HUES64 (cell line): ENCODE measurements around the gene CLDN34. TPM values are rescaled to one million over a fixed set of nuclear protein-coding genes. Genes with fewer than 3 reads are reported as not detected.

Experiments
- H3K27ac ChIP-seq: 2 replicates; pipeline ENCODE4 v1.7.0; 2013; ENCODE audit warnings: low read depth, low read length, inconsistent platforms
- H3K27me3 ChIP-seq: 2 replicates; pipeline ENCODE4 v1.6.1; 2013; ENCODE audit warnings: mild to moderate bottlenecking, low read length; ENCODE audit not compliant: insufficient read depth
- H3K36me3 ChIP-seq: 2 replicates; pipeline ENCODE4 v1.6.1; 2013; ENCODE audit warnings: mild to moderate bottlenecking, low read length; ENCODE audit not compliant: insufficient read depth
- H3K4me1 ChIP-seq: 2 replicates; pipeline ENCODE4 v1.6.1; 2013; ENCODE audit warnings: mild to moderate bottlenecking, low read length, moderate library complexity; ENCODE audit not compliant: insufficient read depth
- H3K4me3 ChIP-seq: 2 replicates; pipeline ENCODE4 v1.5.1; 2013; ENCODE audit warnings: mild to moderate bottlenecking, low read length, moderate library complexity
- H3K9ac ChIP-seq: 2 replicates; pipeline ENCODE4 v1.6.1; 2013; ENCODE audit warnings: mild to moderate bottlenecking, low read depth, low read length
- H3K9me3 ChIP-seq: 2 replicates; pipeline ENCODE4 v1.6.1; 2013; ENCODE audit warnings: low read depth, low read length; ENCODE audit not compliant: insufficient read depth
- WGBS: fragments of 150-250, 120-280 bp; methylation state at CpG from one replicate; pipeline ENCODE4 v1.1.7; 2013; ENCODE audit warnings: missing lambda C conversion rate; 5-methylcytosine and 5-hydroxymethylcytosine counted together
- polyA plus RNA-seq, 2 experiments: library from polyadenylated mRNA; stranded (reverse); fragments of 50-300 nt; gene quantifications; one replicate each; pipeline ENCODE4 v1.2.3, GENCODE V29; 2013

The CLDN34 gene, protein sequence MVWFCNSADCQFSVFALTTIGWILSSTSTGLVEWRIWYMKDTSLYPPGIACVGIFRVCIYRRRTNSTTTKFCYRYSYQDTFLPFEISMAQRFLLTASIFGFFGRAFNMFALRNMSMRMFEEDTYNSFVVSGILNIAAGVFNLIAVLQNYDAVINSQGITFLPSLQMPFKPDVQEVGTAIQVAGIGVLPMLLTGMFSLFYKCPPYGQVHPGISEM
- not detected for polyA plus RNA-seq (2013, experiment 1 of 2)
- not detected for polyA plus RNA-seq (2013, experiment 2 of 2)

DNA sequence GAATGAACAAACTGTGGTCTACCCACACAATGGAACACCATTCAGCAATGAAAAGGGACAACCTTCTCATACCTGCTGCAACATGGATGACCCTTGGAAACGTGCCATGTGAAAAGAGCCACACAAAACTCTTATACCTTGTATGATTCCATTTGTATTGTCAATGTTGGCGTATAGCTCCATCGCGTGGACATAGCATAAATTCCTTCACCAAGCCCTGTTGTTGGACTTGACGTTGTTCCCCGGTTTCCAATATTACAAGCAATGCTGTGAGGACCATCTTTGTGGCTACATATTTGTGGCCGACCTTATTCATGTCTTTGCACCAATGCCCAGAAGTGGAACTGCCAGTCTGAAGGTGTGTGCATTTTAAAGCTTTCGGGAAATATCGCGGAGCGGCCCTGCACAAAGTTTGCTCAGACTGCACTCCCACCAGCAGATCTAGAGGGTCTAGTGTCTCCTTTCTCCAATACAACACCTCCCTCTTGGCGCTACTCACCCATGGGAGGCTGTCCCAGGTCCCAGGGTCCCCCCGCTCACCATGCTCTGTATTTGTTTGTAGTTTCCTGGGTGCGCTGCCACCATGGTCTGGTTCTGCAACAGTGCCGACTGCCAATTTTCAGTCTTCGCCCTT, at the start of gene CLDN34:
Gene CLDN34, plus strand, starts transcription at position 584 of the 634 bp plus-strand sequence. Its CDS starts 0 bp downstream, at position 584.
- no peak within 1 kb of the TSS for H3K27ac ChIP-seq
- no peaks in the 10 kb centered on the region for H3K4me1 ChIP-seq
- H3K4me3 ChIP-seq = no peak within 1 kb of the TSS
- no peak within 1 kb of the TSS for H3K9ac ChIP-seq
- no peaks in the 10 kb centered on the region for H3K27me3 ChIP-seq
- H3K9me3 ChIP-seq = no peaks in the 10 kb centered on the region
- no peaks in the 10 kb centered on the region for H3K36me3 ChIP-seq
- 96% methylated on average over 16 of the region's 16 CpGs for WGBS

DNA sequence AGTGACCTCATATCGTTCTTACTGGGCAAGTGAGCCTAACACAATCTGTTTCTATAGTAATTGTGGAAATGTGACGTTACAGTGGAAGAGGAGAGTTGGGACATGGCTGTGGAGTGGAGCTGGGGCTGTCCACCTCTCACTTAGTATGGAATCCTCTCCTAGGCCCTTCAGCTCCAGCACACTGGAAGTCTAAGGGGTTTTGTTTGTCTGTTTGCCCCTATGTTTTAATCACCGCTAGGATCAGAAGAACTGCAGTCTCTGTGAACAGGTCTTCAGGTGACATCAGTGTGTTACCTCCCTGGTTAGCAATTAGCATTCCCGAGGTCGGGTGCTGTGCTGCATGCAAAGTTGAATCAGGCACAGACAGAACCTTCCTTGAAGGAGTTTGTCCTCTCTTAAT, 49.3 kb upstream of the CLDN34 start:
- no peaks in the 10 kb centered on the region for H3K36me3 ChIP-seq
- no peak overlapping the region for H3K4me3 ChIP-seq
- no peak overlapping the region for H3K27ac ChIP-seq
- no peaks in the 10 kb centered on the region for H3K27me3 ChIP-seq
- H3K4me1 ChIP-seq = 0 out of 2 replicates have a peak, but pooled peaks cover 6% of the 10 kb centered on the region
- no peak overlapping the region for H3K9ac ChIP-seq
- 81% methylated on average over 5 of the region's 5 CpGs for WGBS
- no peaks in the 10 kb centered on the region for H3K9me3 ChIP-seq

DNA sequence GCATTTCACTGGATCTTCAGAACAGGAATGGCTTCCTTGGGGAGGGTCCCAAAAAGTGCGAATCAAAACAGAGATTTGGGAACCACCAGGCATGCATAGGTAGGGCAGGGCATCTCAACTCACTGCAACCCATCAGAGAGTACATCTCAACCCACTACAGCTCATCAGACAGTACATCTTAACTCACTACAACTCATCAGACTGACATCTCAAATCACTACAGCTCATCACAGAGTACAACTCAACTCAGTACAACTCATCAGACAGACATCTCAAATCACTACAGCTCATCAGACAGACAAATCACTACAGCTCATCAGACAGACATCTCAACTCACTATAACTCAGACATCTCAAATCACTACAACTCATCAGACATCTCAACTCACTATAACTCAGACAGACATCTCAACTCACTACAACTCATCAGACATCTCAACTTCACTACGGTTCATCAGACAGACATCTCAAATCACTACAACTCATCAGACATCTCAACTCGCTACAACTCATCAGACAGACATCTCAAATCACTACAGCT, 47.5 kb upstream of the CLDN34 start:
- whole genome bisulfite sequencing = 92% methylated on average over 3 of the region's 3 CpGs
- no peaks in the 10 kb centered on the region for H3K36me3 ChIP-seq

DNA sequence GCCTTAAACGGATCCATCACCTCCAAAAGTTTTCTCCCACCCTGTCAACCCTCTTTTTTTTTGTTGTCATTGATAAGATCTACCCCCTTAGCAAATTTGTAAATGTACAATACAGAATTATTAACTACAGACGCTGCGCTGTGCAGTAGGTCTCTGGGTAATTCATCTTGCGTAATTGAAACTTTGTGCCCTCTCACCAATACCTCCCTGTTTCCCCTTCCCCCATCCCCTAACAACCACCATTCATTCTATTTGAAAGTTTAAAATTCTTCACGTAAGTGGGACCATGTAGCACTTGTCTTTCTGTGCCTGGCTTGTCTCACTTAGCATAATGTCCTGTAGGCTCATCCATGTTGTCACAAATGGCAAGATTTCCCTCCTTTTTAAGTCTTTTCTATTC, 45.8 kb upstream of the CLDN34 start:
- Histone ChIP-seq H3K9me3 (no peaks in the 10 kb centered on the region), H3K36me3 (no peaks in the 10 kb centered on the region), H3K27ac (no peak overlapping the region), H3K9ac (no peak overlapping the region), H3K4me1 (0 out of 2 replicates have a peak, but pooled peaks cover 2% of the 10 kb centered on the region), H3K27me3 (no peaks in the 10 kb centered on the region), H3K4me3 (no peak overlapping the region)
- WGBS = 98% methylated on average over 4 of the region's 5 CpGs

More for the DNA sequence above, 47.5 kb upstream of the CLDN34 start:
- Histone ChIP-seq H3K4me1 (0 out of 2 replicates have a peak, but pooled peaks cover 2% of the 10 kb centered on the region), H3K27me3 (no peaks in the 10 kb centered on the region), H3K4me3 (no peak overlapping the region), H3K9ac (no peak overlapping the region), H3K9me3 (no peaks in the 10 kb centered on the region), H3K27ac (no peak overlapping the region)

DNA sequence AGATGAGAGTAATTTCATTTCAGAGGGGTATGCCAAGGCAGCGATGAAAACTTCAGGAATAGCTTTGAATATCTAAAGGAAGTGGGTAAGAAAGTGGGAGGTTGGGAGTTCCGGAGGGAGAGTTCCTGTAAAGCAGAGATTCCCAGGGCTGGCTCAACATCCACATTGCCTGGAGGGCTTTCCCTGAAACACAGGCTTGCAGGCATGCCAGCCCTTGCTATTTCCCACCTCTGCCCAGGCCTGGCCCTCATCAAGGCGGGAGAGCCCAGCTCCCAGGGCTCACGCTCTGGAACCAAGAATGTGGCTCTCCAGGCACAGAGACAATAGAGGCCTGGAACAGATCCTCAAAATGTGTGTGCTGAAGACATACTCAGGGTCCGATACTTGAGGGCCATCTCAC, 43.8 kb upstream of the CLDN34 start:
- Histone ChIP-seq H3K9ac (no peak overlapping the region), H3K4me3 (no peak overlapping the region), H3K9me3 (no peaks in the 10 kb centered on the region), H3K36me3 (no peaks in the 10 kb centered on the region), H3K27ac (no peak overlapping the region), H3K4me1 (peaks cover 11% of the 10 kb centered on the region), H3K27me3 (no peaks in the 10 kb centered on the region)
- 79% methylated on average over 5 of the region's 5 CpGs for WGBS

DNA sequence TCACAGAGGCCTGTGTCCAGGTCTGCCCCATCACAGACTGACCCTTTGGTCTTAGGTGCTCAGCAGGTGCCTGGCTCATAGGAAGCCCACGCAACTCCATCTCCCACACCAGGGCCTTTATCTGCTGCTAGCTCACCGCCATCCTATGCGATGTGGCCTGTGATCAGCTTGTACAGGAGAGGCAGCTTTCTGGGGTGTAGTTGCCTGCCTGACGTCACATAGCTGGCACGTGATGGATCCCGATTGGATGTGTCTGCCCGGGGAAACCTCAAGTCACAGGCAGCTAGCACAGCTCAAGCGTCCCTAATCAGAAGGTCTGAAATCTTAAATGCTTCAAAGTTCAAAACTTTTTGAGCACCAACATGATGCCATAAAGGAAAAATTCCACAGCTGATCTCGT, 41.2 kb upstream of the CLDN34 start:
- no peaks in the 10 kb centered on the region for H3K36me3 ChIP-seq
- WGBS = 93% methylated on average over 9 of the region's 9 CpGs
- H3K4me3 ChIP-seq = no peak overlapping the region
- H3K27ac ChIP-seq = no peak overlapping the region
- no peak overlapping the region for H3K9ac ChIP-seq
- no peaks in the 10 kb centered on the region for H3K9me3 ChIP-seq
- peaks cover 17% of the 10 kb centered on the region for H3K4me1 ChIP-seq
- no peaks in the 10 kb centered on the region for H3K27me3 ChIP-seq

DNA sequence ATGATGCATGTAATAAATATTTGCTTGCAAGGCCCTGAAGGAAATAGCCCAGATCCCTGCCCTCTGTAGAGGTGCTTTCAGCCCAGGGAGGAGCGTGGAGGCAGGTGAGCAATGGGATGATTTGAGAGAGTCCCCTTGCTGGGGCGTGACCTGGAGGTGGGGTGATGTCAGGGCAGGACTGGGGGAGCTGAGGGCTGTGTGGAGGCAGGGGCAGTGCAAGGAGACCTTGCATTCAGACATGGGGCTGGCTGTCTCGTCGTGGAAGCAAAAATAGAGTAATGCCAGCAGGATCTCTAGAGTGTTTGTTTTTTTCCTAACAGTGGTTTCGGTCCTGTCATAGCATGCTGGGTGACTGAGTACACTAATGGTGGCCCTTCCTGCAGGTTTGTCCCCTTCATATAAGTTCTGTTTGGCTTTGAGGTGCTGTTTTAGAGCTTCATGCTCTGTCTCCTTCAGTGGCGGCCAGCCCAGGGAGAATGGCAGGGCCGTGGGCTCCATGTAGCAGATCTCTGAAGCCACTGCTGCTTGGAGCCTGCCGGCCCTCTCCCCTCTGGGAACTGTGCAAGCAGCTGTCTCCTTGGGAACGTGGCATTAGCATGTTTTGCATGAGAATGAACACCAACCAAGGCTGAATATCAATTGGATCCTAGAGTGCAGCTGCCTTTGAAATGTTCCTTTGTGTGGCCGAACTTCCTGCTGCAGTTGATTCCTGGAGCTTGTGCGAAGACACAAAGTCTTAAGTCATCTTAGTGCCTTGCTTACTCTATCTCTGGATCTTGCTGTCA, 39.3 kb upstream of the CLDN34 start:
- H3K27ac ChIP-seq = peak overlapping the region; percentile 91
- H3K36me3 ChIP-seq = no peaks in the 10 kb centered on the region
- H3K4me3 ChIP-seq = peak overlapping the region; percentile 39
- 5% methylated on average over 11 of the region's 11 CpGs for WGBS
- peak overlapping the region; percentile 45; the same call in 1 of the 2 replicates for H3K9ac ChIP-seq
- no peaks in the 10 kb centered on the region for H3K27me3 ChIP-seq
- H3K9me3 ChIP-seq = no peaks in the 10 kb centered on the region
- H3K4me1 ChIP-seq = peaks cover 18% of the 10 kb centered on the region

DNA sequence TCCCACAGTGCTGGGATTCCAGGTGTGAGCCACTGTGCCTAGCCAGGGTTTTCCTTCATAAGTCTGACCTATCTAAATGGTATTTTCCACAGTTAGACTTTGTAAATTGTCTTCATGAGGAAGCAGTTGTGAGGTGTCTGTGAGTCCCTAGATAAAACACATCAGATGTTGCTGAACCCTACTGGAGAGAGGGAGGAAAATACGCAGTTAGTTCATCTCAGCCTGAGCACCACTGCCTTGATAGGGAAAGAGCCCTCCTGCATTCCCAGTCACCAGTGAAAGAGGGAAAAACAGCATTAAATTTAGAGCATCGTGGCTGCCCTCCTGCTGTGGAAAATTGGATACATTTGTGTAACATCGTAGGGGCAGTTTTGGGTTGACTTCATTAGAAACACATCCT, 31.7 kb upstream of the CLDN34 start:
- 0 out of 2 replicates have a peak, but pooled peaks cover 5% of the 10 kb centered on the region for H3K4me1 ChIP-seq
- H3K27me3 ChIP-seq = no peaks in the 10 kb centered on the region
- no peak overlapping the region for H3K9ac ChIP-seq
- 91% methylated on average over 3 of the region's 3 CpGs for WGBS
- H3K36me3 ChIP-seq = peaks cover 13% of the 10 kb centered on the region; the same call in 1 of the 2 replicates
- no peaks in the 10 kb centered on the region for H3K9me3 ChIP-seq
- H3K4me3 ChIP-seq = no peak overlapping the region
- no peak overlapping the region for H3K27ac ChIP-seq

DNA sequence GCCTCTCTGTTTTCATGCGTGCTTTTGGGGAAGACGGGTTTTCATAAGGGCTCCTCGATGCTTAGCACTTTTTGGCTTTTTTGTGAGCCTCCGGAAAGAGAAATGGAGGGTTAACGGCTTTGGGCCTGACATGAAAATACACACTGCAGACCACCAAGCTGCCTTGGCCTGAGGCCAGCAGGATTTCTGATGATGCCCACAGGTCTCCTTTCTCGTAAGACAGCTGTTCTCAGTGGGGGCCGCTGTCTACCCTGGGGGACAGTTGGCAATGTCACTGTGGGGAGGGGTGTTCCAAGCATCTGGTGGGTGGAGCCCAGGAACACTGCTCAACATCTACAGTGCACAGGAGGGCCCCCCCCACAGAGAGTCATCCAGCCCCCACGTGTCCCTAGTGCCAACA, 29.4 kb upstream of the CLDN34 start:
- Histone ChIP-seq H3K4me1 (0 out of 2 replicates have a peak, but pooled peaks cover 5% of the 10 kb centered on the region), H3K36me3 (peaks cover 19% of the 10 kb centered on the region; the same call in 1 of the 2 replicates), H3K4me3 (no peak overlapping the region), H3K27ac (no peak overlapping the region), H3K9ac (no peak overlapping the region), H3K9me3 (no peaks in the 10 kb centered on the region), H3K27me3 (no peaks in the 10 kb centered on the region)
- 94% methylated on average over 7 of the region's 8 CpGs for WGBS

DNA sequence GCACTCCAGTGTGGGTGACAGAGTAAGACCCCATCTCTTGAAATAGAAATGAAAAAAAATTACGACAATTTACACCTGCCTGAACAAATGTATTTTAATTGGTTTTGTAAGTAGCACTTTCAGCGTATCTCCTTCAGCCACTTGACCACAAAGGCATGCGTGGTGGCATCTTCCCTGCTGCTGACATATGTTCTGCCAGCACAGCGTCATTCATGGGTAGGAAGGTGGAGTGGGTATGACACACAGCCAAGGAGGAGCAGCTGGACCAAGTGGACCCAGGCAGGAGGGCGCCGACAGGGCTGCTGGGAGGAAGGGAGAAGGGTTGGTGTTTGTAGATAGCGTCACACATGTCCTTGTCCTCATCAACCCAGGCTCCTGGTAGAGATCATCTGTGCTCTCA, 28.6 kb upstream of the CLDN34 start:
- no peaks in the 10 kb centered on the region for H3K4me1 ChIP-seq
- peaks cover 19% of the 10 kb centered on the region; the same call in 1 of the 2 replicates for H3K36me3 ChIP-seq
- H3K27ac ChIP-seq = no peak overlapping the region
- no peak overlapping the region for H3K9ac ChIP-seq
- no peak overlapping the region for H3K4me3 ChIP-seq
- H3K27me3 ChIP-seq = no peaks in the 10 kb centered on the region
- WGBS = 93% methylated on average over 7 of the region's 7 CpGs
- H3K9me3 ChIP-seq = no peaks in the 10 kb centered on the region

DNA sequence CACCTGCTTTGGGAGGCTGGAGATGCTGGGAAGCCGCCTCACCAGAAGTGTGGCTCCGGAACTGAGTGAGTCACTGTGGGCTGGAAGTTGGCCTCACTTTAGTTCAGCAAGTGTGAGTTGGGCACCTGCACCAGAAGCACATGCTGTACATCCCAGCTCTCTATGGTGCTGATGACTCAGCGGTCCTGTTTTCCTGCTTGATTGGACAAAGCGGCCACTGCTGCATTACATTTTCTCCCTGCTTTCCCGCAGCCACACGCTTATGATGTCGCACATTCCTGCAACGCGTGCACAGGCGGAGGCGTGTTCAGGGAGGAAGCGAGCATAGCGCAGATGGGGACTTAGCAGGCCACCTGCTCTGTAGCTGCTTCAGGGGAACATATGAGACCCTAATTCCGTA, 26.7 kb upstream of the CLDN34 start:
- Histone ChIP-seq H3K9me3 (no peaks in the 10 kb centered on the region), H3K27ac (no peak overlapping the region), H3K4me3 (no peak overlapping the region), H3K9ac (no peak overlapping the region), H3K27me3 (no peaks in the 10 kb centered on the region), H3K36me3 (peaks cover 20% of the 10 kb centered on the region; the same call in 1 of the 2 replicates), H3K4me1 (no peaks in the 10 kb centered on the region)
- 97% methylated on average over 14 of the region's 14 CpGs for WGBS
